NCI-H524 treated with DMSO at 0.1 percent for 48 hours (cell line): ENCODE results near the gene NAALADL1.
"Not testable (repeated sequence)": the region's sequence is repeated elsewhere in the genome, so short reads cannot be mapped to it uniquely, and the experiment has no call there.

Source experiments
- DNase-seq: peaks from one replicate; lab custom pipeline; 2025; lab: John Stamatoyannopoulos, UW

NAALADL1 gene

DNA sequence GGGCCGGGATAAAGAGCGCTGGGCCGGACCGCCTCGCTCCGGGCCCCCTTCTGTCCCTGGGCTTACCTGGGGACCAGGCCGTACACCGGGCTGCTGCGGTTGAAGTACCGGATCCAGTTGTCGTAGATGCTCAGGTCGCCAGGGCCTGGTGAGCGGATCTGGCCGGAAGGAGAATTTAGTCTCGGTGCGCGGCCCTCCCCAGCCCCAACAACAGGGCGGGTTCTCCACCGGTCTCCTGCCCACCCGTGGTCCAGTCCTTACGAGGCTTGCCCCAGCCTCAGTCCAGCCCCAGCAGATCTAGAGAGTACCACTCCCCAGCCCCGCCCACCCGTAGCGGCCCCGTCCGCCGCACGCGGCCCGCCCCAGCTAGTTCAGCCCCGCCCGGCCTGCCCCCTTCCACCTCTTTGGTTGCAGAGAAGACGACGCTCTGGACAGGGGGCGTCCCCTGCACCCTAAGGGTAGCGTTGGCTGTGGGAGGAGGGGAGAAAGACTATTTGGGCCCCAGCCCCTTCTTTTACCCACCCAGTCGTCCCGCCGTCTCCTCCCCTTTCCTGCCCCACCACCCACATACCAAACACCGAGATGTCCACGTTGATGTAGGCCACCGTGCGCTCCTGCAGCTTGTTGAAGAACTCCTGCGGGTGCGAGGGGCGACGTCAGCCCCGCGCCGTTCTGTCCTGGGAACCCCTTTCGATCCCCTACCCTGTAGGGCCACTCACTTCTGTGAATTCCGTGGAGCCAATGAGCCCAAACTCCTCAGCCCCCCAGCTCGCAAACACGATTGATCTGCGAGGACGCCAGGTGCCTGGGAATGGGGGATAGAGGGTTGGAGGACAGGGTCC, 10.6 kb downstream of the NAALADL1 start:
- DNase-seq, result no peak

DNA sequence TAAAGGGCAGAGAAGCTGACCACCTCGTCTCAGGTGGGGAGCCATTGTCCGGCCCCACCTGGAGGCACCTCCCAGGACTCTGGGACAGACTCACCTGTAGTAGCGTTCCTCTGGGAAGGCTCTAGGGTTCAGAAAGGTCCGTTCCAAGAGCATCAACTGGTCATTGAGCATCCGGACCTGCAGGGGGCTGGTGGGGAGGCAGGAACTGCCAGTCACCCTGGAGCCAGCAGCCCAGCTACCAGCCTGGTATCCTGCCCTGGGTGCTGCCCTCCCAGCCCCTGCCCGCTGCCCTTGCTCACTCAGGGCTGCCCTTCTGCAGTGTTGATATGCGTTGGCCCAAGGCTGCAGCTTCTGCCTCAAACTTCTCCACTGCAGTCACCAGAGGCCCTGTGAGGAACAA, 12.6 kb downstream of the NAALADL1 start:
- no peak for DNase-seq

DNA sequence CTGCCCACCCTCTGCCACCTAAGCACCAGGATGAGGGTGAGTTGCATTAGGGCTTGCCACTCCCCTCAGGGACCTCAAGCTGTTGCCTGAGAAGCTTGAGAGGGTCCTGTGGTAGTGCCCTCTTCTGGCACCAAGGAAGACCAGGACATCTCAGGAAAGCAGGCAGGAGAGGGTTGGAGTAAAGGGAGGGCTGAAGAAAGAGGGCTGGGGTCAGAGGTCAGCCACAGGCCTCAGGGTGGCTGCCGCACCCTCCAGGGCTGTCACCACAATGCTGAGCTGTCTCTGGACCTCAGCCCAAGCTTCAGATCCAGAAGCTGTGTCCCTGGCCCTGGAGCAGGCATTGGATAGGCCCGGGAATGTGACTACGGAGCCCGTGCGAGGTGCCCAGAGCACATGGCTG, 13.3 kb downstream of the NAALADL1 start:
- no peak for DNase-seq

DNA sequence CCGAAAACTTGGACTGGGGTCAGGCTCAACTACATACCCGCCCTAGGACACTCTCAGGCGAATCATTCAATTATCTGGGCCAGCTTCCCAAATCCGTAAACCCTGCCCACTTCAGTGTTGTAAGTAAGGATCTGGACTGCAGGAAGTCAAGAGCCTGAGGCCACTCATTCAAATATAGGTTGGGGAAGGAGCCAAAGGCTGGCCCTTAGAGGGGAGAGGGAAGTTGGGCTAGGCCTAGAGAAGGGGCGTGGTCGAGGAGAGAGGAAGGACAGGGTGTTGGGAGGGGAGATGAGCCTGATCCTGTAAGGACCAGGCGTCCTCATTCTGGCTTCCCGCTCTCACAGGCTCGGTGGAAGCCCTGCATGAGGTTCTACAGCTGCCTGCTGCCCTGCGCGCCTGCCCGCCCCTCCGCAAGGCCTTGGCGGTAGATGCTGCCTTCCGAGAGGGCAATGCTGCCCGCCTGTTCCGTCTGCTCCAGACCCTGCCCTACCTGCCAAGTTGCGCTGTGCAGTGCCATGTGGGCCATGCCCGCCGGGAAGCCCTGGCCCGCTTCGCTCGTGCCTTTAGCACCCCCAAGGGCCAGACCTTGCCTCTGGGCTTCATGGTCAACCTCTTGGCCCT, 14.4 kb downstream of the NAALADL1 start:
- DNase-seq, result no peak

GRCh38 chr11:65042891-65043290, 15.5 kb downstream of the NAALADL1 start:
- DNase-seq, result no peak

GRCh38 chr11:65040847-65041622, 17.3 kb downstream of the NAALADL1 start, which contains the start of gene SAC3D1:
TSS of gene SAC3D1 (plus strand) at chr11:65041210. CDS start at chr11:65041293, 83 bp downstream.
- peak; percentile 85 for DNase-seq

DNA sequence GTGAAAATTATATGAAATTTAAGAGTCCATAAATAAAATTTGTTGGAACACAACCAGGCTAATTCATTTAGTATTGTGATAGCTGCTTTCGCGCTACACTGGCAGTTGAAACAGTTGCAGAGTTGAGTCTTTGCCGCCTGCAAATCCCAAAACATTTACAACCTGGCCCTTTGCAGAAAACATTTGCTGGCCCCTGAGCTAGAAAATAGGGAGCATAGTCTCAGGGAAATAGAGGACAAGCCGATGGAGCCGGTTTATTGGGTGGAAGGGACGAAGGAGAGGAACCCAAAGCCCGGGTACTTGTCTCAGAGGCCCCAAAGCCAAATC, 17.9 kb downstream of the NAALADL1 start:
- DNase-seq, result no peak

DNA sequence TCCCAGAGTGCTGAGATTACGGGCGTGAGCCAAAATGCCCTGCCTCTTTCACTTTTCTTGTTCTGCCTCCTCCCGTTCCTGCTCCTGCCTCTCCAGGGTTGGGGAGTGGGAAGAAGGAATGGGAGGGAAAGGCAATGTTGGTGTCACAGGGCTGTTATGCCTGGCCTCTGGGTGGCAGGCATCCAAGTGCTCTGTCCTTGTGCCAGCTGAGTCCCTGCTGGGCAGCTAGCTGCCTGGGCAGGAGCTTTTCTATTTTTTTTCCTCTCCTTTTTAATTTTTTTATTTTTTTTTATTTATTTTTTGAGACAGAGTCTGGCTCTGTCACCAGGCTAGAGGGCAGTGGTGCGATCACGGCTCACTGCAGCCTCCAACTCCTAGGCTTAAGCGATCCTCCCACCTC, 21.4 kb downstream of the NAALADL1 start:
- no peak for DNase-seq

- no peak for DNase-seq
Observed at GRCh38 chr11:65035579-65035978, 22.8 kb downstream of the NAALADL1 start.

GRCh38 chr11:65034423-65034822, 23.9 kb downstream of the NAALADL1 start:
- DNase-seq, result no peak

DNA sequence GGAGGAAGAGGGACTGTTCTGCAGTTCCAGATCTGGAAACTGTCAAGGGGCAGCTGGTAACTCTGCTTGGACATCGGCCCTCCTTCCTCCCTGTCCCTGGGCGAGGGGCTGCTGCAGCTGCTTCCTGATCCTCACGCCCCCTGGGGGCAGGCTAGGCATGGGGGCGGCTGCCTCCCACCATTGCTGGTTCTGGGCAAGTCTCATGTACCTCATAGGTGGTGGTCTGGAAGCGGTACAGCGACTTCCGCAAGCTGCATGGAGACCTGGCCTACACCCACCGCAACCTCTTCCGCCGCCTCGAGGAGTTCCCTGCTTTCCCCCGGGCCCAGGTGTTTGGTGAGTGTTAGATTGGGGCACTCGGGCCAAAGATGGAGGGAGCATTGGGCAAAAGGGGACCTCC, 26.1 kb downstream of the NAALADL1 start:
- no peak for DNase-seq

DNA sequence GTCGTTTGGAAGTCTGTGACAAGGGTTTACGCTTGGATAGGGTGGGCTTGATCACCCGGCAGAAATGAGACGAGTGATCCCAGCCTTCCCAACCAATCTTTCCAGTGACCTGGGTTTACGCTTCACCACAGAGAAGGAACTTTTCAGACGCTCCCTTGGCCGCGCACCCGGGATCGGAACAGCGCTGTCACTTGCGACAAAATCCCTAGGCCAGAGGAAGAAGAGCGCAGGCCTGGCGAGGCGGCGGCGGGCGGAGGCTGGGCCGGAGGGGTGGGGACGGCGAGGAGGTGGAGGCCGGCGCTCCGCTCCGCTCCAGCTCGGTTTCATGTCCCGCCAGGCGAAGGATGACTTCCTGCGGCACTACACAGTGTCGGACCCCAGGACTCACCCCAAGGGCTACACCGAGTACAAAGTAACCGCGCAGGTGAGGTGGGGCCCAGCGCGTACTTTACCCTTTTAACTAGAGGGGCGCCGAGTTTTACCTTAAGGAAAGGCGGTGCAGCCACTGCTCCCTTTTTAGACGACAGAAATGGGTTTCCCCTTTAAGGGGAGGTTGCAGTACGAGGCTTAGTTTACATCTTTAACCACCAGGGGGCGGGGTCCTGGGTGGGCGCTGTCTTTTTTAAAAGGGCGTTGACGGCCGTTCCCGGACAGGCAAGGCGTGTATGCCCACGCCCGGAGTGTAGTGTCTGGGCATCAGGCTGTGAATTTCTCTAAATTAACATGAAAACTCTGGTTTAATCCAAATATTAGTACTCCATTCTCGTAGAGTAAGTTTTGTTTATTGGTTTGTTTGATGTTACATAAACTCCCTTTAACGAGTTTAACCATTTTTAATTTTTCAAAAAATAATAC, 30.9 kb downstream of the NAALADL1 start, which contains the start of gene SNX15:
Gene SNX15 (plus strand): TSS at position 227 of the 855 bp plus-strand sequence. CDS start 99 bp downstream, at position 326.
- peak; percentile 83 for DNase-seq

DNA sequence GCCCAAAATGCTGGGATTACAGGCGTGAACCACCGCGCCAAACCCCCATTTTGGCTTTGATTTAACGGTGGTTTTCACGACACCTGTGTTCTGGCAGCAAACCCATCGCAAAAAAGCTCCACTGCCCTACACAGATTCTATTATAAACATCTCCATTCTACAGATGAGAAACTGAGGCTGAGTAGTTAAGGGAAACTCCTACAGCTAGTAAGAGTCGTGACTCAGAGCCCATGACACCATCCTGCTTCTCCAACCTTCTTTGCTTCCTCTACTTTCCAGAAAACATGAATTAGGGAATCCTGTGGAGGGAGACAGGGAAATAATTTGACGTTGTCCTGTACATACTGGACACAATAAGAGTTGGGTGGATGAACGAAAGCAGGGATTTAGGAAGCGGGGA, 31.5 kb downstream of the NAALADL1 start:
- DNase-seq, result no peak

DNA sequence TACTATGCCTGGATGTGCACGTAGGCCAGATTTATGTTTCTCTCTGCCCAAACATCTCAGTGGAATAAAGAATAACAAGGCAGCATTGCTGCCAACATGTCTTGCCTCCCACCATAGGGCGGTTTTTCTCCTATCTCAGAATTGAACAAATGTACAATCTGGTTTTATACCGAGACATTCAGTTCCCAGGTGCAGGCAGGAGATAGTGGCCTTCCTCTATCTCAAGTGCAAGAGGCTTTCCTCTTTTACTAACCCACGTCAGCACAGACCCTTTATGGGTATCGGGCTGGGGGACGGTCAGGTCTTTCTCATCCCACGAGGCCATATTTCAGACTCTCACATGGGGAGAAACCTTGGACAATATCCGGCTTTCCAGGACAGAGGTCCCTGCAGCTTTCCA, 34.9 kb downstream of the NAALADL1 start:
- DNase-seq, result not testable (repeated sequence)

- no peak for DNase-seq
Observed at GRCh38 chr11:65021509-65021908, 36.8 kb downstream of the NAALADL1 start.

DNA sequence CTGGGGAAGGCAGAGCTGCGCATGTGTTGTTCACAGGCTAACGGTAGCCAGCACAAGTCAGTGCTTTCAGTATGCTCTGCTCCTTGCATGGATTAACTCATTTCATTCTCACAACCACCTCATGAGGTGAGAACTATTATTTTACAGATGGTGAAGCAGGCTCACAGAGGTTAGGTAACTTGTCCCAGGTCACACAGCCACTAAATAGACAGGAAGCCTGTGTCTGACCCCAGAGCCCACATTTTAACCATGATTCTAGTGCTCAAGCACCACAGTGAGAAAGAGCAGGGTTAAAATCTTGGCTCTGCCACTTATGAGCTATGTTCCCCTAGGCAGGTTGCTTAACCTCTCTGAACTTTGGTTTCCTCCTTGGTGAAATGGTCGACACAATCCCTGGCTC, 37.4 kb downstream of the NAALADL1 start:
- no peak for DNase-seq

DNA sequence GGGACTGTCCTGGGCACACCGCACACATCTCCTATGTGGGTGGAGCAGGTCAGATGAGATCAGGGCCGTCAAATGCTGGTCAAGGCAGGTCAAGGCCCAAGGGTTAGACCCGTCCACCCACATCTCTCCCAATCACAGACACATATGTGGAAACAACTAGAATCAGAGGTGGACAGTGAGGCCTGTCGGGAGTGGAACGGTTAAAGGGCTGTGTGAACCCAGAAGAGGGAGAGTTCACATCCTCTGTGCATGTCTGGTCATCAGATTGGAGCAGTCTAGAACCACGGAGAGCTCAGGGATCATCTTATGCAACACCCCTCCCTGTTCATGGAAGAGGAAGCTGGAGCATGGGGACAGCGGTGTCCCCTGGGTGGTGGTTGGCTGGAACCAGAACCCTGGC, 38.5 kb downstream of the NAALADL1 start:
- no peak for DNase-seq

- DNase-seq, result no peak
Observed at GRCh38 chr11:65017937-65018336, 40.4 kb downstream of the NAALADL1 start.

DNA sequence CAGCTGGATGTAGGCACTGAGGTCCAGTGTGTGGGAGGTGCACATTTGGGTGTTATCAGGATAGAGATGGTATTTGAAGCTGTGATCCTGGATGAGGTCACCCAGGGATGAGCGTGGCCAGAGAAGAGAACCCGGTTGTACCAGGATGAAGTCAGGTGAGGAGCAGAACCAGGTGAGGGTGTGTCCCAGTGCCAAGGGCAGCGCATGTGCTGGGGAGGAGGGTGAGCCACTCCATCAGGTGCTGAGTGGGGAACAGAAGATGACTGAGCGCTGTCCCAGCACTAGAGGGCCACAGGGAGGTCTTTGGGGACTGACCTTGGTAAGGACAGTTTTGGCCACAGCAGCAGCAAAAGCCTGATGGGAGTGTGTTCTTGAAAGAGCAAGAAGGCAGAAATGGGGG, 41.6 kb downstream of the NAALADL1 start:
- no peak for DNase-seq

DNA sequence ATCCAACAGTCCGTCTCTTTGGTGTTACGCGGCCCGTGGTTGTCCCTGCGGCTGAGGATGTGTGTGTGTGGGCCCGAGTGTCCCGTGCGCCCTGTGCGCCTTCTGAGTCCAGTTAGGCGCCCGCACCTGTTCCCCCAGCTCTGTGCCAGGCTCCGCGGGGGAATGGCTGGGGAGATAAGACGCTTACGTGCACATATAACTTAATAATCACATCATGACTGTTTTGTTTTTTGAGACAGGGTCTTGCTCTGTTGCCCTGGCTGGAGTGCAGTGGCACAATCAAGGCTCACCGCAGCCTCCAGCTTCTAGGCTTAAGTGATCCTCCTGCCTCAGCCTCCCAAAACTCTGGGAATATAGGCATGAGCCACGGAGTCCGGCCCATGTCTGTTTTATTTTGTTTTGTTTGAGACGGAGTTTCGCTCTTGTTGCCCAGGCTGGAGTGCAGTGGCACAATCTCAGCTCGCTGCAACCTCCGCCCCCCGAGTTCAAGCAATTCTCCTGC, 43.6 kb downstream of the NAALADL1 start:
- no peak for DNase-seq

GRCh38 chr11:65013888-65014725, 44.2 kb downstream of the NAALADL1 start, which contains the start of gene ARL2:
TSS of gene ARL2 (plus strand) at chr11:65014160. CDS start at chr11:65014208, 48 bp downstream.
- DNase-seq, result peak; percentile 57
